Measurements from ENCODE around the gene ARX.

The ARX gene

DNA sequence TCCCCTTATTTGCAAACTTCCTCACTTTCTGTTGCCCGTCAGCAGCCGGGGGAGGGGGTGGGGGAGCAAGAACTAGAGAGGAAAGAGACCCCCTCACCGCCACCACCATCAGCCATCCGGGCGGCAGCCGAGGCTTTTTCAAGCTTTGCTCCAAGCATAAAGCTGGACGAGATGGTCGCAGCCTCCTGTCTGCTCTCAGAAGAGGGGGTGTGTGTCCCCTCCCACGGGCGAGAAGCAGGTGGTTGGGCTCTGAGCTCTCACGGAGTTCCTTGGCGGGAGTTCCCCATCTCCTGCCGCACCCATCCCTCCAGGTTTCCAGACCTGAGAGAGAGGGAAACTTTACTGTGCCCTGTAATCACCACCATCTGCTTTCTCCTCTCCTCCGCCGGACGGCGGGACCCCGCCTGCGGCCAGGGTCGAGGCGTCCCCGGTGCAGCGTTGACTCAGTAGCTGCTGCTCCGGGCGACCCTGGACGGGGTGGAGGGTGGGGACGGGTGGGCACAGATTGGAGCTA is 4.7 kb upstream of the ARX start:
- no peaks in the 10 kb centered on the region for H3K36me3 ChIP-seq
- TF ChIP-seq, protein P1, sequence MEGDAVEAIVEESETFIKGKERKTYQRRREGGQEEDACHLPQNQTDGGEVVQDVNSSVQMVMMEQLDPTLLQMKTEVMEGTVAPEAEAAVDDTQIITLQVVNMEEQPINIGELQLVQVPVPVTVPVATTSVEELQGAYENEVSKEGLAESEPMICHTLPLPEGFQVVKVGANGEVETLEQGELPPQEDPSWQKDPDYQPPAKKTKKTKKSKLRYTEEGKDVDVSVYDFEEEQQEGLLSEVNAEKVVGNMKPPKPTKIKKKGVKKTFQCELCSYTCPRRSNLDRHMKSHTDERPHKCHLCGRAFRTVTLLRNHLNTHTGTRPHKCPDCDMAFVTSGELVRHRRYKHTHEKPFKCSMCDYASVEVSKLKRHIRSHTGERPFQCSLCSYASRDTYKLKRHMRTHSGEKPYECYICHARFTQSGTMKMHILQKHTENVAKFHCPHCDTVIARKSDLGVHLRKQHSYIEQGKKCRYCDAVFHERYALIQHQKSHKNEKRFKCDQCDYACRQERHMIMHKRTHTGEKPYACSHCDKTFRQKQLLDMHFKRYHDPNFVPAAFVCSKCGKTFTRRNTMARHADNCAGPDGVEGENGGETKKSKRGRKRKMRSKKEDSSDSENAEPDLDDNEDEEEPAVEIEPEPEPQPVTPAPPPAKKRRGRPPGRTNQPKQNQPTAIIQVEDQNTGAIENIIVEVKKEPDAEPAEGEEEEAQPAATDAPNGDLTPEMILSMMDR (IDR thresholded peaks at IDR 0.05): no peak
- H3K9me3 ChIP-seq: no peaks in the 10 kb centered on the region
- no peak overlapping the region for H3K27ac ChIP-seq
- peaks cover 2 to 5% of the 10 kb centered on the region in 2 experiments for H3K4me1 ChIP-seq (ENCODE audit: control insufficient read depth in 1 of 2, insufficient read depth in 1 of 2, low read depth in 1 of 2, low read length in 1 of 2)
- peaks cover 100% of the 10 kb centered on the region for H3K27me3 ChIP-seq
- H3K4me3 ChIP-seq (ENCODE audit: low read depth in 1 of 2, low read length in 1 of 2): peak overlapping the region in 1 of 2 experiments; percentile 21

DNA sequence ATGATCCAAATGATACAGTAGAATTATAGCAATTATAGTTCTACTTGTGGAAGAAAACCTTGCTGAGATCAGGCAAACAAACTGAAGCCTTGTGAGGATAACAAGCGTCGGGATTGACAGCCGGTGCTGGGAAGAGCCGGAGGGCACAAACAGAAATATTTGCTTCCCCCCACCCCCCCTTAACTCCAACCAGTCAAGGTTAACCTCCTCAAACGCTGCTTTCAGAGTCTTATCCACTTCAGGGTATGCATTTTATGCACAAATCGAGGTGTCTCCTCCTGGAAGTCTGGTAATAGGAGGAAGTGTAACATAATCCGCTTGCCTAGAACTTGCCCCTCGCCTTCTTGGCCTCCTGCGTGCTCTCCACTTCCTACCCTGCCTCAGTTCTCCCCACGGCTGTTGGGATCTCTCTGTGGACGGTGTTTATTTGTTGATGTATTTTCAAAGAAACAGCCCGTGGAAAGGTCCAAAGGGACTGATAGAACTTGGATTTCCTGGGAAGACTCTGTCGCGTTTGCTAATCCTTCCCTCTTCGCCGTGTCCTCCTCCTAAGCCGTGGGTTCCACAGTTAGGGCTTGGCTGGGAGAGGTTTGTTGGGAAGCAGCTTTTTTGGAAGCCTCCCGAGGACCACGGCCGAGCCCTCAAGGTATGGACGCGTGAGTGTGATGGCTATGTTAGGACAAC is 4.1 kb upstream of the ARX start:
- Histone ChIP-seq H3K27me3 (peaks cover 100% of the 10 kb centered on the region), H3K9me3 (no peaks in the 10 kb centered on the region), H3K4me1 (ENCODE audit: control insufficient read depth in 1 of 2, insufficient read depth in 1 of 2, low read depth in 1 of 2, low read length in 1 of 2) (peaks cover 2 to 5% of the 10 kb centered on the region in 2 experiments), H3K36me3 (no peaks in the 10 kb centered on the region), H3K4me3 (ENCODE audit: low read depth in 1 of 2, low read length in 1 of 2) (no peak overlapping the region), H3K27ac (no peak overlapping the region)
- TF ChIP-seq, protein P1 (IDR thresholded peaks at IDR 0.05): no peak

DNA sequence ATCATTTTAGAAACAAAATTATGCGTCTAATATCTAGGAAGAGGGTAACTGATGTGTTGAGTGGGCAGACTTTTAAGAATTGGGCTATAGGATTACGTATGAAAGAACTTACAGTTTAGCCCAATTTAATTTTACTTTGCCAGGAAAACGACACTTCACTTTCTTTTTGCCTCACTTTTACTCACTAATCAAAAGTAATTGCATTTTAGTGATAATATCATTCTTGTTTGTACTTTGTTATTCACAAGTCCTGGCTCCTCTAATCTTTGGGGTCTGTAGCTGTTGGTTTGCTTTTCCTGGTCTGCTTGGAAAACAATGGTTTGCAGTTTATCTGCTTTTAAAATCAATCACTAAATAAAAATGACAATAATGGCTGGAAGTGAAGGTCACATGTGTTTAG is 2.9 kb upstream of the ARX start:
- no peaks in the 10 kb centered on the region for H3K9me3 ChIP-seq
- H3K27ac ChIP-seq: no peak overlapping the region
- H3K4me3 ChIP-seq (ENCODE audit: low read depth in 1 of 2, low read length in 1 of 2): no peak overlapping the region
- peaks cover 100% of the 10 kb centered on the region for H3K27me3 ChIP-seq
- H3K4me1 ChIP-seq (ENCODE audit: control insufficient read depth in 1 of 2, insufficient read depth in 1 of 2, low read depth in 1 of 2, low read length in 1 of 2): peaks cover 2 to 5% of the 10 kb centered on the region in 2 experiments
- TF ChIP-seq, protein P1 (IDR thresholded peaks at IDR 0.05): no peak
- H3K36me3 ChIP-seq: no peaks in the 10 kb centered on the region

DNA sequence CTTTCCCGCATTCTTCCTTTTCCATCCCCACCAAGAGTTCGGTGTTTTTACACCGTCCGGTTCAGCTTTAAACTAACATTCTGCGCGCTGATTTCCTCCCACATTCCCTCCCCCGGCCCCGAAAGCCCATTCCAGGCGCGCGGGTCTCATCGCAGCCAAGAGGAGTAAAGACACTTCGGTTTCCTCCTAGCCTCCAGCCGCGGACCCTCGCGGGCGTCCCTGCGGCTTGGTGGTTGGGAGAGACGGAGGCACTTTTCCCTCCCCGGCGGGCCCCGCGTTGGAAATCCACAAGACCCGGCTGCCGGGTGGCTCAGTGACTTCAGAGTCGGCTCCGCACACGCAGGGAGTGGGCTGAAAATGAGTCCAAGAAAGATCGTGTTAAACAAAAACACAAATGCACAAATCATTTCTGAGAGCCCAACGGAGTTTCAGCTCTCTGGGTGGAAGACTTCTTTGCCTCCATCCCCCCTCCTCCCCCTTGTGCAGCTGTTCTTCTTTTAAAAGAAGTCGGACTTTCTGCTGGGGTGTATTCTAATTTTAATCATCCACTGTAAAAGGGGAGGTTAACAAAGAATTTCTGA is 2.0 kb upstream of the ARX start:
- Histone ChIP-seq H3K9me3 (no peaks in the 10 kb centered on the region), H3K27me3 (peaks cover 98% of the 10 kb centered on the region), H3K4me1 (ENCODE audit: control insufficient read depth in 1 of 2, insufficient read depth in 1 of 2, low read depth in 1 of 2, low read length in 1 of 2) (peaks cover 2 to 6% of the 10 kb centered on the region in 2 experiments), H3K36me3 (no peaks in the 10 kb centered on the region), H3K4me3 (ENCODE audit: low read depth in 1 of 2, low read length in 1 of 2) (no peak overlapping the region), H3K27ac (no peak overlapping the region)
- TF ChIP-seq, protein P1 (IDR thresholded peaks at IDR 0.05): no peak

DNA sequence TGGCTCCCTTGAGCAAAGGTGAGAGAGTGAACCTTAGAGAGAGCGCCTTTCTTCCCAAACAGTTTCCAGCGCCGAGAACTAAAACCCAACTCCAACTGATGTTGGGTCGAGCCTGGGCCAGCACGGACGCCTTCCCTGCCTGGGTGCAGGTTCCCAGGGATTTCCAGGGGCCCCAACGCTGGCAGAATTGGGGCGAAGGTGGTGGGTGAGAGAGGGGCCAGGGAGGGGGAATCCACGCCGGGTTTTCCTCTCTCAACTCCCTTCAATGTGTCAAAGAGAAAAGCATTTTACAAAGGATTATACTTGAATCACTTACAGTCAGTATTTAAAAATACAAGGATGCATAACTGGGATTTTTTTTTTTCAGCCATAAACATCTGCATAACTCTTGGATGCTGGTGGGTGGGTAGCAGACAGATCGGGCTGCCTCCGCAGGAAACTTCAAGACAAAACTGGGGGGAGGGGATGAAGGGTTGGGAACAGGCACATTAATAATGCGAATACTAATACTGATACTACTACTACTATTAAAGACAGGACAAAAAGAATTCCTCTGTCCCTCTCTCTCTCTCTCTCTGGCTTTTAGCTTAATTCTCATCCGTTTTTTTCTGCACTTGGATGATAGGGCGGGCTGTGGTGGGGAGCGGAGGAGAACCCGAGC is 1.3 kb upstream of the ARX start:
- no peaks in the 10 kb centered on the region for H3K9me3 ChIP-seq
- TF ChIP-seq, protein P1 (IDR thresholded peaks at IDR 0.05): no peak
- H3K27ac ChIP-seq: no peak overlapping the region
- H3K36me3 ChIP-seq: no peaks in the 10 kb centered on the region
- no peak overlapping the region for H3K4me3 ChIP-seq (ENCODE audit: low read depth in 1 of 2, low read length in 1 of 2)
- peaks cover 98% of the 10 kb centered on the region for H3K27me3 ChIP-seq
- peaks cover 2 to 8% of the 10 kb centered on the region in 2 experiments for H3K4me1 ChIP-seq (ENCODE audit: control insufficient read depth in 1 of 2, insufficient read depth in 1 of 2, low read depth in 1 of 2, low read length in 1 of 2)
